C4-2B (cell line): ENCODE results near the gene SAMD4B.

Source experiments
- H3K27ac ChIP-seq: fragments of 450-650 bp; 2 replicates; pipeline ENCODE4 v1.5.1; 2017
- CTCF ChIP-seq: fragments of 450-650 bp; conservative IDR thresholded peaks from 2 replicates; pipeline ENCODE4 v1.5.1; 2017; ENCODE audit warnings: mild to moderate bottlenecking
- ZFX ChIP-seq: fragments of 450-650 bp; IDR thresholded peaks from 2 replicates; pipeline ENCODE4 v1.6.1; 2017

Gene SAMD4B

GRCh38 chr19:39356073-39356472 lies 13.9 kb downstream of the SAMD4B start:
- H3K27ac ChIP-seq: no peak overlapping the region
- TF ChIP-seq ZFX (no peak), CTCF (no peak)

GRCh38 chr19:39356647-39357046 lies 14.4 kb downstream of the SAMD4B start:
- no peak for TF ChIP-seq ZFX
- TF ChIP-seq CTCF: no peak
- H3K27ac ChIP-seq: no peak overlapping the region

- TF ChIP-seq CTCF (no peak), ZFX (no peak)
- no peak overlapping the region for H3K27ac ChIP-seq
These were observed 16.8 kb downstream of the SAMD4B start for GRCh38 chr19:39359026-39359425.

- no peak for TF ChIP-seq ZFX
- TF ChIP-seq CTCF: no peak
- no peak overlapping the region for H3K27ac ChIP-seq
These were observed 18.4 kb downstream of the SAMD4B start for GRCh38 chr19:39360599-39360998.

GRCh38 chr19:39362682-39363657 lies 20.7 kb downstream of the SAMD4B start:
- TF ChIP-seq CTCF (no peak), ZFX (no peak)
- H3K27ac ChIP-seq: no peak overlapping the region

- no peak overlapping the region for H3K27ac ChIP-seq
- TF ChIP-seq CTCF (no peak), ZFX (no peak)
These were observed 21.8 kb downstream of the SAMD4B start for GRCh38 chr19:39363901-39364457.

- TF ChIP-seq ZFX (no peak), CTCF (no peak)
- H3K27ac ChIP-seq: no peak overlapping the region
These were observed 23.3 kb downstream of the SAMD4B start for GRCh38 chr19:39365531-39365930.
